SK-N-SH treated with all-trans-retinoic acid at 6 μM for 48 hours (cell line): ENCODE results near the gene DPP9.

Source experiments
- ATAC-seq: fragments of 200-7000 bp; cut with Tn5 transposase; 3 replicates; pipeline ENCODE4 v1.9.1; 2020; ENCODE audit warnings: mild to moderate bottlenecking, moderate library complexity
- ARNTL ChIP-seq: fragments of 450-650 bp; formaldehyde crosslinking; IDR thresholded peaks from 2 replicates; pipeline ENCODE4 v1.5.0; 2020; ENCODE audit warnings: low read depth, mild to moderate bottlenecking, moderate library complexity, borderline replicate concordance
- BACH2 ChIP-seq: fragments of 250-450 bp; sonication (Bioruptor Pico); IDR thresholded peaks from 2 replicates; pipeline ENCODE4 v1.9.0; 2021; ENCODE audit warnings: mild to moderate bottlenecking, borderline replicate concordance
- CSDC2 ChIP-seq: fragments of 250-450 bp; sonication (Bioruptor Pico); IDR thresholded peaks from 2 replicates; pipeline ENCODE4 v1.5.0; 2020; ENCODE audit warnings: mild to moderate bottlenecking, moderate library complexity
- ESRRG ChIP-seq: fragments of 250-450 bp; sonication (Bioruptor Pico); IDR thresholded peaks from 2 replicates; pipeline ENCODE4 v1.6.1; 2021; ENCODE audit warnings: mild to moderate bottlenecking
- GLIS3 ChIP-seq: fragments of 250-450 bp; sonication (Bioruptor Pico); IDR thresholded peaks from 2 replicates; pipeline ENCODE4 v1.5.0; 2020; ENCODE audit warnings: mild to moderate bottlenecking, moderate library complexity
- ISL1 ChIP-seq: fragments of 250-450 bp; sonication (Bioruptor Pico); IDR thresholded peaks from 2 replicates; pipeline ENCODE4 v2.1.2; 2022; ENCODE audit warnings: mild to moderate bottlenecking, moderate library complexity
- OSR1 ChIP-seq: fragments of 250-450 bp; sonication (Bioruptor Pico); IDR thresholded peaks from 2 replicates; pipeline ENCODE4 v1.8.0; 2022; ENCODE audit warnings: moderate library complexity, mild to moderate bottlenecking, inconsistent platforms
- PPARA ChIP-seq: fragments of 250-450 bp; sonication (Bioruptor Pico); IDR thresholded peaks from 2 replicates; pipeline ENCODE4 v1.5.0; 2020; ENCODE audit warnings: mild to moderate bottlenecking, borderline replicate concordance
- RARB ChIP-seq: fragments of 250-450 bp; sonication (Bioruptor Pico); IDR thresholded peaks from 2 replicates; pipeline ENCODE4 v1.8.0; 2021; ENCODE audit warnings: mild to moderate bottlenecking, moderate library complexity
- SNAI2 ChIP-seq: fragments of 250-450 bp; sonication (Bioruptor Pico); IDR thresholded peaks from 2 replicates; pipeline ENCODE4 v1.5.0; 2020; ENCODE audit warnings: mild to moderate bottlenecking, moderate library complexity
- TCF4 ChIP-seq: fragments of 250-450 bp; sonication (Bioruptor Pico); IDR thresholded peaks from 2 replicates; pipeline ENCODE4 v1.8.0; 2021; ENCODE audit warnings: mild to moderate bottlenecking, moderate library complexity, borderline replicate concordance
- TOX ChIP-seq: fragments of 250-450 bp; sonication (Bioruptor Pico); IDR thresholded peaks from 2 replicates; pipeline ENCODE4 v1.8.0; 2021; ENCODE audit warnings: mild to moderate bottlenecking, moderate library complexity, borderline replicate concordance
- ZC3H10 ChIP-seq: fragments of 250-450 bp; sonication (Bioruptor Pico); IDR thresholded peaks from 2 replicates; pipeline ENCODE4 v1.5.1; 2021; ENCODE audit warnings: mild to moderate bottlenecking, moderate library complexity
- ZFP3 ChIP-seq: fragments of 250-450 bp; sonication (Bioruptor Pico); IDR thresholded peaks from 2 replicates; pipeline ENCODE4 v1.5.0; 2020; ENCODE audit warnings: mild to moderate bottlenecking, moderate library complexity
- ZNF565 ChIP-seq: fragments of 450-650 bp; formaldehyde crosslinking; conservative IDR thresholded peaks from 2 replicates; pipeline ENCODE4 v1.5.0; 2020; ENCODE audit warnings: low read depth, mild to moderate bottlenecking, moderate library complexity
- ZNF70 ChIP-seq: fragments of 450-650 bp; formaldehyde crosslinking; IDR thresholded peaks from 2 replicates; pipeline ENCODE4 v1.5.0; 2020; ENCODE audit warnings: mild to moderate bottlenecking, moderate library complexity
- ZNF8 ChIP-seq: fragments of 450-650 bp; formaldehyde crosslinking; IDR thresholded peaks from 2 replicates; pipeline ENCODE4 v1.5.0; 2020; ENCODE audit warnings: mild to moderate bottlenecking, moderate library complexity
- TF ChIP-seq, protein P1 (sequence below): fragments of 250-450 bp; sonication (Bioruptor Pico); IDR thresholded peaks from 2 replicates; pipeline ENCODE4 v1.5.1; 2020; ENCODE audit warnings: low read depth, mild to moderate bottlenecking, moderate library complexity
- TF ChIP-seq, protein P2 (sequence below): fragments of 250-450 bp; sonication (Bioruptor Pico); IDR thresholded peaks from 2 replicates; pipeline ENCODE4 v1.5.1; 2021; ENCODE audit warnings: mild to moderate bottlenecking, moderate library complexity
- TF ChIP-seq, protein P3 (sequence below): fragments of 250-450 bp; sonication (Bioruptor Pico); IDR thresholded peaks from 2 replicates; pipeline ENCODE4 v1.8.0; 2021; ENCODE audit warnings: low read depth, mild to moderate bottlenecking, moderate library complexity, borderline replicate concordance

DPP9 gene

DNA sequence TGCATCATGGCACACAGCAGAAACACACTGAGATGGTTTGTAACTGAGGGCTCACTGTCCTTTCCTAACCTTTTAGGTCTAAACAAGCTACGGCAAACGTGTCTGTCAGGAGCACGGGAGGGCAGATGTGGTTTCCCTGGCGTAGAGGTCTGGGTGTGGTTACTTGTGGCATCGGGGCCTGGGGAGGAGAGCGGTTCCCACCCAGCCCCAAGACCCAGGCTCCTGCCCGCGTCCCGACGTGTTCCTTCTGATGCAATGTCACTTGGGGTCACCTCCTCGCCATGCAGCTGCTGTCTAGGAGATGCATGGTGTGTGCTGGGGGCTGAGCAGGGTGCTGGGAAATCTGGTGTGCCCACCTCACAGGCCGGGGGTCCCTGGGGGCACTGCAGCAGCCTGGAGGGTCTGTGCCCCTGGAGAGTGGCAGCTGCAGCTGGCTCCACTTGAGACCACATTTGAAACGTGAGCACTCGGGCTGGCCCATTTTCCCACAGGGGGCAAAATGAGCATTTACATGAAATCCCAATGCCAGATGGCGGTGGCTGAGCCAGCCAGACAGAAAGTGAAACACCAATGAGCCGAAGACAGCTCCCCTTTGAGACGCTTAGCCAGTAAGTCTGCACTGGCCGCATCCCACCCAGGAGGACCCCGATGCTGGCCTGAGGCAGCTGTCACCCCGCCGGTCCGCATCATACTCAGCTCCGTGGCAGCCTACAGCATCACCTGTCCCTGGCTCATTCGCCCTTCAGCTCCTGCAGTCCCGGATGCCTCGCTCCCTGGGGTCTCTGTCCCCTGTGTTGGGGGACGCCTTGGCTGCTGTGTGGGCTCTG, 31.2 kb downstream of the DPP9 start:
- ATAC-seq, result no peak
- TF ChIP-seq ZNF565 (CRISPR knock-in tag) (no peak), PPARA (no peak), OSR1 (CRISPR knock-in tag) (no peak), ZNF8 (CRISPR knock-in tag) (no peak), TOX (CRISPR knock-in tag) (no peak), BACH2 (no peak), ESRRG (CRISPR knock-in tag) (no peak), SNAI2 (CRISPR knock-in tag) (no peak), ISL1 (CRISPR knock-in tag) (no peak)
- TF ChIP-seq, protein P1, sequence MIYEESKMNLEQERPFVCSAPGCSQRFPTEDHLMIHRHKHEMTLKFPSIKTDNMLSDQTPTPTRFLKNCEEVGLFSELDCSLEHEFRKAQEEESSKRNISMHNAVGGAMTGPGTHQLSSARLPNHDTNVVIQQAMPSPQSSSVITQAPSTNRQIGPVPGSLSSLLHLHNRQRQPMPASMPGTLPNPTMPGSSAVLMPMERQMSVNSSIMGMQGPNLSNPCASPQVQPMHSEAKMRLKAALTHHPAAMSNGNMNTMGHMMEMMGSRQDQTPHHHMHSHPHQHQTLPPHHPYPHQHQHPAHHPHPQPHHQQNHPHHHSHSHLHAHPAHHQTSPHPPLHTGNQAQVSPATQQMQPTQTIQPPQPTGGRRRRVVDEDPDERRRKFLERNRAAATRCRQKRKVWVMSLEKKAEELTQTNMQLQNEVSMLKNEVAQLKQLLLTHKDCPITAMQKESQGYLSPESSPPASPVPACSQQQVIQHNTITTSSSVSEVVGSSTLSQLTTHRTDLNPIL, result no peak
- TF ChIP-seq, protein P2, sequence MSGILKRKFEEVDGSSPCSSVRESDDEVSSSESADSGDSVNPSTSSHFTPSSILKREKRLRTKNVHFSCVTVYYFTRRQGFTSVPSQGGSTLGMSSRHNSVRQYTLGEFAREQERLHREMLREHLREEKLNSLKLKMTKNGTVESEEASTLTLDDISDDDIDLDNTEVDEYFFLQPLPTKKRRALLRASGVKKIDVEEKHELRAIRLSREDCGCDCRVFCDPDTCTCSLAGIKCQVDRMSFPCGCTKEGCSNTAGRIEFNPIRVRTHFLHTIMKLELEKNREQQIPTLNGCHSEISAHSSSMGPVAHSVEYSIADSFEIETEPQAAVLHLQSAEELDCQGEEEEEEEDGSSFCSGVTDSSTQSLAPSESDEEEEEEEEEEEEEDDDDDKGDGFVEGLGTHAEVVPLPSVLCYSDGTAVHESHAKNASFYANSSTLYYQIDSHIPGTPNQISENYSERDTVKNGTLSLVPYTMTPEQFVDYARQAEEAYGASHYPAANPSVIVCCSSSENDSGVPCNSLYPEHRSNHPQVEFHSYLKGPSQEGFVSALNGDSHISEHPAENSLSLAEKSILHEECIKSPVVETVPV, result no peak
- TF ChIP-seq, protein P3, sequence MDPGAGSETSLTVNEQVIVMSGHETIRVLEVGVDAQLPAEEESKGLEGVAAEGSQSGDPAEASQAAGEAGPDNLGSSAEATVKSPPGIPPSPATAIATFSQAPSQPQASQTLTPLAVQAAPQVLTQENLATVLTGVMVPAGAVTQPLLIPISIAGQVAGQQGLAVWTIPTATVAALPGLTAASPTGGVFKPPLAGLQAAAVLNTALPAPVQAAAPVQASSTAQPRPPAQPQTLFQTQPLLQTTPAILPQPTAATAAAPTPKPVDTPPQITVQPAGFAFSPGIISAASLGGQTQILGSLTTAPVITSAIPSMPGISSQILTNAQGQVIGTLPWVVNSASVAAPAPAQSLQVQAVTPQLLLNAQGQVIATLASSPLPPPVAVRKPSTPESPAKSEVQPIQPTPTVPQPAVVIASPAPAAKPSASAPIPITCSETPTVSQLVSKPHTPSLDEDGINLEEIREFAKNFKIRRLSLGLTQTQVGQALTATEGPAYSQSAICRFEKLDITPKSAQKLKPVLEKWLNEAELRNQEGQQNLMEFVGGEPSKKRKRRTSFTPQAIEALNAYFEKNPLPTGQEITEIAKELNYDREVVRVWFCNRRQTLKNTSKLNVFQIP (CRISPR knock-in tag), result no peak

DNA sequence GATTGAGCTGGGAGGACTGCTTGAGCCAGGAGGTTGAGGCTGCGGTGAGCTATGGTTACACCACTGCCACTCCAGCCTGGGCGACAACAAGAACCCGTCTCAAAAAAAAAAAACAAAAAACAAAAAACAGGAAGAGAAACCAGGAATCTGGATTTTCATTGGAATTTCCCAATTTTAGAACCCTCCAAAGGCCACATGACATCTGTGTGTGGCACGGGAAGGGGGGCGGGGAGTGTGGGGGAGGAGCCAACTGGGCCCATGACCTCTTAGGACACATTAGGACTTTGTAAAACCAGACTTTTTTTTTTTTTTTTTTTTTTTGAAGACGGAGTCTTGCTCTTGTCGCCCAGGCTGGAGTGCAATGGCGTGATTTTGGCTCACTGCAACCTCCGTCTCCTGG, 32.3 kb downstream of the DPP9 start:
- no peak for ATAC-seq
- no peak for TF ChIP-seq PPARA
- no peak for TF ChIP-seq ZNF8 (CRISPR knock-in tag)
- TF ChIP-seq, protein P3 (CRISPR knock-in tag), result no peak
- TF ChIP-seq, protein P2, result no peak
- TF ChIP-seq ZC3H10 (CRISPR knock-in tag), result no peak
- no peak for TF ChIP-seq ARNTL (CRISPR knock-in tag)
- no peak for TF ChIP-seq GLIS3 (CRISPR knock-in tag)
- TF ChIP-seq TCF4, result no peak
- no peak for TF ChIP-seq ZNF70 (CRISPR knock-in tag)

DNA sequence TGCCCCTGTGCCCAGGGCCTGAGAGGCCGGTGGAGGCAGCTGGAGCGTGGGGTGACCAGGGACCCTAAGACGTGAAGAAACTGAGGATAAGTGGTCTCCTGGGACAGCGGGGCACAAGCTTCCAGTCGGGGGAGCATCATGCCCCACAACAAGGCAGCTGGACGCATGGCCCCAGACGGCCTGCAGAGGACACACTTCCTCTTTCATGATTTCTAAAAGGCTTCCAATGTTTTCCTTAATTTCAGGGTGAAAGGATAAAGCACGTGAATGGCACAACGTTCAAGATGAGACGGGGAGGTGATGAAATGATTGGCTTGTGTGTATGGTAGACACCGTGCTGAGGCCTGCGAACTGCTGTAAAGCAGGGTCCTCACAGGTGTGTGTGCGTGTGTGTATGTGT, 33.3 kb downstream of the DPP9 start:
- no peak for ATAC-seq
- TF ChIP-seq TCF4, result no peak

DNA sequence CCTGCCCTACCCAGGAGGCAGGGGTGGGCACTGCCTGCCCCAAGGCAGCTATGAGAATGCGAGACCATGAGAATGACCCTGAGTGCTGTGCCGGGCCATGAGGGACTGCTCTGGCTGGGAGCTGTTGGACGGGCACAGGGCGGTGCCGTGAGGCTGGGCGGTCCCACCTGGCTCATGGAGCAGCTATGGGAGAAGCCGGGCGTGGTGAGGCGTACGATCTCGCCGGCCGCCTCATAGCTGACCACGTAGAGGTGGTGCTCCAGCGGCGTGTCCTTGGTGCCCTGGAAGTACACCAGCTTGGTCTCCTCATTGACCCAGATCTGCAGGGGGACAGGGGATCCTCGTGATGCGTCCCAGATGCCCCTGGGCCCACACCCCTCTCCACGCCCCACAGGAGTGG, 34.2 kb downstream of the DPP9 start:
- ATAC-seq, result no peak
- no peak for TF ChIP-seq TOX (CRISPR knock-in tag)
- TF ChIP-seq OSR1 (CRISPR knock-in tag), result no peak
- TF ChIP-seq ISL1 (CRISPR knock-in tag), result no peak
- TF ChIP-seq RARB (CRISPR knock-in tag), result no peak
- TF ChIP-seq, protein P2, result no peak
- TF ChIP-seq ZFP3 (CRISPR knock-in tag), result no peak
- no peak for TF ChIP-seq ESRRG (CRISPR knock-in tag)
- no peak for TF ChIP-seq ZNF70 (CRISPR knock-in tag)
- TF ChIP-seq, protein P1, result no peak
- TF ChIP-seq ZNF8 (CRISPR knock-in tag), result no peak
- TF ChIP-seq, protein P3 (CRISPR knock-in tag), result no peak
- TF ChIP-seq BACH2, result no peak
- no peak for TF ChIP-seq PPARA
- no peak for TF ChIP-seq CSDC2 (CRISPR knock-in tag)
- no peak for TF ChIP-seq SNAI2 (CRISPR knock-in tag)
- TF ChIP-seq, all 23 proteins: peak for 0
